GM13977 (cell line): Measurements from ENCODE around the gene SPPL3.

ENCODE experiments used
- DNase-seq: peaks from one replicate; pipeline ENCODE4 v3.0.0; 2012; ENCODE audit warnings: low spot score
- in situ Hi-C: fragments of 300-500 bp; cut with MboI; formaldehyde crosslinking; loops from one replicate; pipeline ENCODE4 v1.12.0; 2022; ENCODE audit warnings: low sequenced_read_pairs, low pct_unique_long_range_greater_than_20kb, mixed read lengths, inconsistent platforms; ENCODE audit not compliant: unreplicated experiment
- TF ChIP-seq, protein P1 (sequence below): IDR thresholded peaks from 2 replicates; pipeline ENCODE4 v1.5.1; 2012; ENCODE audit warnings: mild to moderate bottlenecking, control low read depth; ENCODE audit not compliant: insufficient read depth; ENCODE audit errors: extremely low read depth, missing control alignments

The SPPL3 gene

DNA sequence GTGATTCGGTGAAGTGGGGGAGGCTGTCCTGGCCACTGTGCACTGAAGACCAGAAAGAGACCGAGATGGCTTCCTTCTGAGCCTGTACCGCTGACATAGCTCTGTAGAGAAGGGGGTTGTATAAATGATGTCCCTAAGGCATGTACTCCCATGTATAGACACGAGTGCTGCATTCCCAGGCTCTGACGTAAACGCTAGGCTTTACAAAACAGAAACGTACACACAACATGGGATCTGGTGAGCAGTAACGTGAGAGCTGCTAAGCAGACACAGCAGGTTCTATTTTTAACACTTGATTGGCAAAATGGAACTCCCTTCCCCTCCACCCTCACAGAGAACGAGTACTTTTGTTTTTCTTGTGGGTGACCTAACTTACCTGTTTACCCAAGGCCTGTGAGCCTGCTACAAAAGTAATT is 142.6 kb downstream of the SPPL3 start:
- TF ChIP-seq, protein P1, sequence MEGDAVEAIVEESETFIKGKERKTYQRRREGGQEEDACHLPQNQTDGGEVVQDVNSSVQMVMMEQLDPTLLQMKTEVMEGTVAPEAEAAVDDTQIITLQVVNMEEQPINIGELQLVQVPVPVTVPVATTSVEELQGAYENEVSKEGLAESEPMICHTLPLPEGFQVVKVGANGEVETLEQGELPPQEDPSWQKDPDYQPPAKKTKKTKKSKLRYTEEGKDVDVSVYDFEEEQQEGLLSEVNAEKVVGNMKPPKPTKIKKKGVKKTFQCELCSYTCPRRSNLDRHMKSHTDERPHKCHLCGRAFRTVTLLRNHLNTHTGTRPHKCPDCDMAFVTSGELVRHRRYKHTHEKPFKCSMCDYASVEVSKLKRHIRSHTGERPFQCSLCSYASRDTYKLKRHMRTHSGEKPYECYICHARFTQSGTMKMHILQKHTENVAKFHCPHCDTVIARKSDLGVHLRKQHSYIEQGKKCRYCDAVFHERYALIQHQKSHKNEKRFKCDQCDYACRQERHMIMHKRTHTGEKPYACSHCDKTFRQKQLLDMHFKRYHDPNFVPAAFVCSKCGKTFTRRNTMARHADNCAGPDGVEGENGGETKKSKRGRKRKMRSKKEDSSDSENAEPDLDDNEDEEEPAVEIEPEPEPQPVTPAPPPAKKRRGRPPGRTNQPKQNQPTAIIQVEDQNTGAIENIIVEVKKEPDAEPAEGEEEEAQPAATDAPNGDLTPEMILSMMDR = no peak
- DNase-seq = no peak
- in situ Hi-C loops = no loop called here

DNA sequence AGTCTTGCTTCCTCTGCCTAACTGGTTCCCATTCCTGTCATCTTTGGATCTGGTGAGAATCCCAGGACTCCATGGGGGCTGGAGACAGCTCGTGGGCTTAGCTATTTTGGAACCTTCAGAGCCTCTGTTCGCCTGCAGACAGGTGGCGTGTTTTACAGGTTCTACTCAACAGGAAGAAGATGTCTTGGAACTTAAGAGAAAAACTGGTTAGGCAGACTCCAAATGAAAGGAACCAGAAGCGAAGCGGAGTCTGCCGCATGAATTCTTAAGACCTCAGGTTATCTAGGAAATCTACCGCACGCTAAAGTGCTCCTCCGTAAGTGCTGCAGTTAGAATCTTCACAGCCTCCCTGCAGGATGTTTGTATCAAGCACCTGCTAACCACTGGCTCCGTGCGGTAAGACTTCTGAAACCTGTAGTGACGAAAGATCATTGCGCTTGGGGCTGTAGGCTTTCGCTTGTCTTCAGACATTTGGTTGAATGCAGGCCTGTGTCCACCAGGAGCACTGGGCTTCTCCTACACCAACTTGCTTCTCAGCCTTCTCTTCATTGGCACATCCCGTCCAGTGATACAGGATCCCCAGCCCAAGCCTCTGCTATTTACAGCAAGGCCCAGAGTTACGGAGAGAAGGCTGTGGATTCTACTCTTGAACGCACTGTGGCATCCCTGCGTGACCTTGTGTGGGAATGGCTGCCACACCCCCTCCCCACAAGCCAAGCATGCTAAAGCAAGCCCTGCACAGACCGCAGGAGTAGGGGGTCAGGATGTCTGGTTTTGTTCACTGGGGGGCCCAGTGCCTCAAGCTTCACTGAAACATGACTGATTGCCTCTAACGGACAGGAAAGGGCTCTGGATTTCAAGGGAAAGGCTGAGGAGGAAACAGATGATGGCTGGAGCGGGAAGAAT is 143.6 kb downstream of the SPPL3 start:
- TF ChIP-seq, protein P1 = no peak
- in situ Hi-C loops = no loop called here
- DNase-seq = no peak

DNA sequence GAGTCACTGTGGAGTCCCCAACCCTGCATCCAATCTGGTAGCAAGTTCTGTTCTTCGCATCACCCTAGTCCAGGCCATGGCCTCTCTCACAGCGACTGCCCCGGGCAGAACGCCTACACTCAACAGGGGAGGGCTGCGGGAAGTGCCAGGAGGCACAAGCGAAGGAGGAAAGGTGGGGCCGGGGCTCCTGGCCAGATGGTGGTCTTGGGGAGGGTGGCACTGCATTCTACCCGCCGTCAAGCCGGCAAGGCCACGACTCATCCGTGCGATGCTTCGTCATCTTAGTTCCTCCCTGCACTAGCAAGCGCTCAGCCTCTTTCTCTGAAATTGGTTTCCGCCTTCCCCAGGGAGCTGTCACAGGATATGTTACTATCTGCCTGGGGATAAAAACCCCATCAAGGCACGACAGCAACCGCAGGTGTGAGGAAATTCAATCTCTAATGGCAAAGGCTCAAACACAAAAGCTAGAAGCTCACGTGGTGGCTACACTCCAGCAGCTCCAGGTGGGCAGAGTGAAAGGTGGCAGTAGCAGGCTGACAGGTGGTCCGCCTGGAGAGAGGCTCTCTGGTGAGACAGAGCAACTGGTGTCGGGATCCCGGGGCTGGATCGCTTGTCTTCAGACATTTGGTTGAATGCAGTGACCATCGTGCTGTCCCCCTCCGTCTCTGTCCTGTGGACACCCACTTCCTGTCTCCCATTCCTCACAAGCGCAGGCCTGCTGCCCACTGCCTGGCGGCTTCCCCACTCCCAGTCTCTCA is 144.4 kb downstream of the SPPL3 start:
- no peak for DNase-seq
- TF ChIP-seq, protein P1 = no peak
- in situ Hi-C loops = no loop called here

- TF ChIP-seq, protein P1 = no peak
- in situ Hi-C loops = no loop called here
- no peak for DNase-seq
These were observed 145.2 kb downstream of the SPPL3 start for GRCh38 chr12:120758798-120759590.

DNA sequence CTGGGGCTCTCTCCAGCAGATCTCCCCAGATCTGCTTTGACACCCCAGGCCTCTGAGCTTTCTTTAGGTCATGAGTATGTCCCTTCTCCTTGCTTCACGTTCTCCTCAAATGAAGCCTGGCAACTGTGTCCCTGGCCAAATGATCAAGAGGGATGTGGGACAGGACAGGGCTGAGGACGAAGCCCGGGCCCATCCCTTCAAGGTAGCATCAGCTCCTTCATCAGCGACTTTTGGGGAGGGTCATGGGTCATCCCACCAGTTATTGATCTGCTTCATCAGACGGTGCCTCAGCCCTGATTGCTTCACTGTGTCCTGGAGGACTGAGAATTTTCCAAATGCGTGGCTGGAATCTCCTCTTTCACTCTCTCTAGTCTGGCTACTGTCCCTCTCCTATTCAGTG is 146.2 kb downstream of the SPPL3 start:
- in situ Hi-C loops = no loop called here
- TF ChIP-seq, protein P1 = no peak
- no peak for DNase-seq

DNA sequence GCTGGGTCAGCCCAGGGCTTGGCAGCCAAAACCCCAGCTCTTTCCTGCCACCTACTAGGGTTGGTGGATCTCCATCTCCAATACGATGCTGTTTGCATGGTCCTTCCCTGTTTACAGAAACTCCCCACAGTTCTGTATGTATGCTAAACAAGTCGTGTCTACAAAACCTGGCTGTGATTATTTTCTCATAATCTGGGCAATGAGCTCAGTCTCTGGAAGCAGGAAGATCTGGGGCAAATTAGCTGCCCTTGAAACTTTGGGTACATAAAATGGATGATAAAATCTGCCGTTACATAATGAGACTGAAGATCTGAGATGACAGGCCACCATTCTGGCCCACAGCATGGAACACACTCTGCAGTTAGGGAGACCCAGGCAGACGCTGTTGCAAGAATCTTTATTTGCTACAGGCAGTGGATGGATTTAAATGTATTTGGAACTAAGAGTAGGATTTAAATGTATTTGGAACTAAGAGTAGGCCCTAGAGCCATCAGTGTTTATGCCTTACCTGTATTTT is 146.9 kb downstream of the SPPL3 start:
- no peak for DNase-seq
- TF ChIP-seq, protein P1 = no peak
- in situ Hi-C loops = no loop called here
